GM19193 (cell line): Measurements from ENCODE around the gene ZBTB7C.

Source experiments
- POLR2A ChIP-seq: IDR thresholded peaks from 4 replicates; pipeline ENCODE4 v1.6.1; 2011; ENCODE audit not compliant: insufficient read depth, insufficient read length; ENCODE audit errors: extremely low read depth

Gene ZBTB7C

GRCh38 chr18:48057018-48057417, 352.2 kb downstream of the ZBTB7C start:
- no peak for TF ChIP-seq POLR2A

- TF ChIP-seq POLR2A = no peak
Measured at GRCh38 chr18:48055351-48055750, 353.8 kb downstream of the ZBTB7C start.

- TF ChIP-seq POLR2A = no peak
Measured at GRCh38 chr18:48053881-48054816, 355.0 kb downstream of the ZBTB7C start.

GRCh38 chr18:48052842-48053241, 356.3 kb downstream of the ZBTB7C start:
- TF ChIP-seq POLR2A = no peak

- no peak for TF ChIP-seq POLR2A
Measured at GRCh38 chr18:48051945-48052840, 357.0 kb downstream of the ZBTB7C start.

GRCh38 chr18:48050176-48050575, 359.0 kb downstream of the ZBTB7C start:
- TF ChIP-seq POLR2A = no peak

GRCh38 chr18:48049757-48050156, 359.4 kb downstream of the ZBTB7C start:
- no peak for TF ChIP-seq POLR2A

- TF ChIP-seq POLR2A = no peak
Measured at GRCh38 chr18:48048251-48048650, 360.9 kb downstream of the ZBTB7C start.

GRCh38 chr18:48046843-48047242, 362.3 kb downstream of the ZBTB7C start:
- no peak for TF ChIP-seq POLR2A

GRCh38 chr18:48045744-48046143, 363.4 kb downstream of the ZBTB7C start:
- TF ChIP-seq POLR2A = no peak

GRCh38 chr18:48044944-48045343, 364.2 kb downstream of the ZBTB7C start:
- no peak for TF ChIP-seq POLR2A

GRCh38 chr18:48043166-48043565, 366.0 kb downstream of the ZBTB7C start:
- TF ChIP-seq POLR2A = no peak

- no peak for TF ChIP-seq POLR2A
Measured at GRCh38 chr18:48042431-48042830, 366.8 kb downstream of the ZBTB7C start.

- no peak for TF ChIP-seq POLR2A
Measured at GRCh38 chr18:48040457-48041110, 368.6 kb downstream of the ZBTB7C start.

- TF ChIP-seq POLR2A = no peak
Measured at GRCh38 chr18:48039769-48040215, 369.4 kb downstream of the ZBTB7C start.
